H9 (cell line): ENCODE results near the gene PDIA4. TPM values are rescaled to one million over a fixed set of nuclear protein-coding genes. Genes with fewer than 3 reads are reported as not detected.

Source experiments
- DNase-seq: peaks from one replicate; pipeline ENCODE4 v3.0.0-alpha.2; 2017
- H2AFZ ChIP-seq: one replicate; pipeline ENCODE4 v1.6.1; 2013; ENCODE audit warnings: mild to moderate bottlenecking, low read length, control low read depth, moderate library complexity
- H2AK5ac ChIP-seq: 2 replicates; pipeline ENCODE4 v1.6.1; 2013; ENCODE audit warnings: low read length, control low read depth, mixed read lengths; ENCODE audit not compliant: insufficient read length
- H2BK120ac ChIP-seq: one replicate; pipeline ENCODE4 v1.6.1; 2013; ENCODE audit warnings: low read depth, mild to moderate bottlenecking, low read length, control low read depth, inconsistent platforms; ENCODE audit not compliant: poor library complexity, severe bottlenecking
- H2BK12ac ChIP-seq: 2 replicates; pipeline ENCODE4 v1.6.1; 2013; ENCODE audit warnings: low read length, control low read depth, mixed read lengths, low read depth; ENCODE audit not compliant: insufficient read length
- H2BK15ac ChIP-seq: 2 replicates; pipeline ENCODE4 v1.6.1; 2013; ENCODE audit warnings: low read depth, low read length, control low read depth
- H2BK20ac ChIP-seq: one replicate; pipeline ENCODE4 v1.6.1; 2013; ENCODE audit warnings: low read depth, mild to moderate bottlenecking, low read length, control low read depth, inconsistent platforms; ENCODE audit not compliant: poor library complexity, severe bottlenecking
- H2BK5ac ChIP-seq: 2 replicates; pipeline ENCODE4 v1.6.1; 2013; ENCODE audit warnings: low read length, control low read depth, mixed read lengths; ENCODE audit not compliant: insufficient read length
- H3K14ac ChIP-seq: 2 replicates; pipeline ENCODE4 v1.6.1; 2013; ENCODE audit warnings: low read length, control low read depth; ENCODE audit not compliant: insufficient read depth
- H3K18ac ChIP-seq: 2 replicates; pipeline ENCODE4 v1.6.1; 2013; ENCODE audit warnings: low read depth, mild to moderate bottlenecking, mixed read lengths, low read length, control low read depth; ENCODE audit not compliant: insufficient read length
- H3K23ac ChIP-seq: 2 replicates; pipeline ENCODE4 v1.6.1; 2013; ENCODE audit warnings: low read length, control low read depth, mixed read lengths, low read depth; ENCODE audit not compliant: insufficient read length
- H3K23me2 ChIP-seq: 2 replicates; pipeline ENCODE4 v1.6.1; 2013; ENCODE audit warnings: low read depth, mild to moderate bottlenecking, mixed read lengths, low read length, control low read depth; ENCODE audit not compliant: insufficient read length, poor library complexity, severe bottlenecking
- H3K27ac ChIP-seq: 2 replicates; pipeline ENCODE4 v1.5.1; 2013; ENCODE audit warnings: low read length, control low read depth, mixed read lengths, low read depth; ENCODE audit not compliant: insufficient read length
- H3K27me3 ChIP-seq: 2 replicates; pipeline ENCODE4 v1.6.1; 2013; ENCODE audit warnings: low read length, control low read depth, inconsistent platforms; ENCODE audit not compliant: insufficient read depth
- H3K4ac ChIP-seq: 2 replicates; pipeline ENCODE4 v1.6.1; 2013; ENCODE audit warnings: low read depth, mild to moderate bottlenecking, control low read depth, inconsistent platforms, low read length, moderate library complexity
- H3K4me1 ChIP-seq: 2 replicates; pipeline ENCODE4 v1.6.1; 2013; ENCODE audit warnings: low read length, control low read depth, inconsistent platforms; ENCODE audit not compliant: insufficient read depth
- H3K4me2 ChIP-seq: 2 replicates; pipeline ENCODE4 v1.6.1; 2013; ENCODE audit warnings: low read length, control low read depth, mixed read lengths; ENCODE audit not compliant: insufficient read length, insufficient read depth
- H3K56ac ChIP-seq: 2 replicates; pipeline ENCODE4 v1.6.1; 2013; ENCODE audit warnings: low read depth, mild to moderate bottlenecking, mixed read lengths, low read length, control low read depth; ENCODE audit not compliant: insufficient read length
- H3K79me1 ChIP-seq: 2 replicates; pipeline ENCODE4 v1.6.1; 2013; ENCODE audit warnings: low read depth, mild to moderate bottlenecking, moderate library complexity, low read length, control low read depth, inconsistent platforms; ENCODE audit not compliant: insufficient read depth, poor library complexity, severe bottlenecking
- H3K79me2 ChIP-seq: 2 replicates; pipeline ENCODE4 v1.6.1; 2013; ENCODE audit warnings: low read length, control low read depth, inconsistent platforms; ENCODE audit not compliant: insufficient read depth
- H3K9ac ChIP-seq: 2 replicates; pipeline ENCODE4 v1.6.1; 2013; ENCODE audit warnings: low read length, control low read depth, mixed read lengths; ENCODE audit not compliant: insufficient read length; ENCODE audit errors: extremely low read depth
- H3K9me3 ChIP-seq: one replicate; pipeline ENCODE4 v1.6.1; 2013; ENCODE audit warnings: low read depth, low read length, inconsistent platforms; ENCODE audit not compliant: control insufficient read depth
- H3T11ph ChIP-seq: one replicate; pipeline ENCODE4 v1.6.1; 2013; ENCODE audit warnings: mild to moderate bottlenecking, low read length, control low read depth, inconsistent platforms
- H4K20me1 ChIP-seq: one replicate; pipeline ENCODE4 v1.6.1; 2013; ENCODE audit not compliant: control insufficient read depth, insufficient read length, insufficient read depth
- H4K5ac ChIP-seq: 2 replicates; pipeline ENCODE4 v1.6.1; 2013; ENCODE audit warnings: low read depth, mild to moderate bottlenecking, mixed read lengths, low read length, control low read depth; ENCODE audit not compliant: insufficient read length
- H4K8ac ChIP-seq: replicated peaks from 2 replicates; pipeline ENCODE4 v1.6.1; 2013; ENCODE audit warnings: low read length, control low read depth, mixed read lengths, low read depth; ENCODE audit not compliant: insufficient read length
- H4K91ac ChIP-seq: 2 replicates; pipeline ENCODE4 v1.6.1; 2013; ENCODE audit warnings: low read depth, mild to moderate bottlenecking, moderate library complexity, mixed read lengths, low read length, control low read depth; ENCODE audit not compliant: insufficient read length
- H3K27ac Mint-ChIP-seq, 3 experiments: 2 replicates in 2 of 3; 3 replicates in 1 of 3; pipeline ENCODE4 v1.8.0; 2020 to 2021; ENCODE audit warnings: mixed read lengths in 3 of 3, mild to moderate bottlenecking in 1 of 3, moderate library complexity in 1 of 3
- H3K27me3 Mint-ChIP-seq: 2 replicates; pipeline ENCODE4 v1.8.0; 2021; ENCODE audit warnings: low read depth, mild to moderate bottlenecking, moderate library complexity, mixed read lengths
- H3K36me3 Mint-ChIP-seq, 3 experiments: 2 replicates in 2 of 3; 3 replicates in 1 of 3; pipeline ENCODE4 v1.8.0; 2020 to 2021; ENCODE audit warnings: low read depth in 3 of 3, mixed read lengths in 3 of 3; ENCODE audit not compliant: insufficient read depth in 1 of 3
- H3K4me1 Mint-ChIP-seq, 2 experiments: 2 replicates each; pipeline ENCODE4 v1.8.0; 2020; ENCODE audit warnings: mixed read lengths in 2 of 2
- H3K4me3 Mint-ChIP-seq, 2 experiments: 2 replicates in 1 of 2; 3 replicates in 1 of 2; pipeline ENCODE4 v1.8.0; 2020 to 2021; ENCODE audit warnings: mild to moderate bottlenecking in 2 of 2, mixed read lengths in 2 of 2, moderate library complexity in 1 of 2
- H3K9me3 Mint-ChIP-seq, 2 experiments: 2 replicates in 1 of 2; 3 replicates in 1 of 2; pipeline ENCODE4 v1.8.0; 2020; ENCODE audit warnings: mild to moderate bottlenecking in 2 of 2, mixed read lengths in 2 of 2, moderate library complexity in 1 of 2
- WGBS: extraction: QIAGEN DNeasy Blood & Tissue Kit; methylation state at CpG from one replicate; pipeline ENCODE4 v1.1.7; 2013; ENCODE audit warnings: missing lambda C conversion rate, low lambda C conversion rate, mixed read lengths; ENCODE audit not compliant: insufficient read length; ENCODE audit errors: extremely low coverage; 5-methylcytosine and 5-hydroxymethylcytosine counted together
- total RNA-seq: library from RNA; stranded (reverse); gene quantifications from 2 replicates; pipeline ENCODE4 v1.2.1, GENCODE V29; 2021
- TF ChIP-seq, protein P1 (sequence below): fragments of 200-600 bp; sonication (generic); conservative IDR thresholded peaks from 3 replicates; pipeline ENCODE4 v1.8.0; 2021; ENCODE audit warnings: antibody characterized with exemption, mild to moderate bottlenecking

PDIA4 gene
- total RNA-seq, 1 experiment from 2014 or later: 217 TPM

- Histone ChIP-seq H3K27me3 (no peaks in the 10 kb centered on the region), H3T11ph (no peak overlapping the region), H3K79me1 (no peaks in the 10 kb centered on the region), H2BK5ac (no peak overlapping the region), H2BK120ac (no peak overlapping the region), H2AK5ac (no peak overlapping the region), H2BK12ac (no peak overlapping the region), H3K23ac (no peak overlapping the region), H3K27ac (no peak overlapping the region), H3K9ac (no peak overlapping the region), H3K23me2 (no peaks in the 10 kb centered on the region), H3K14ac (no peak overlapping the region), H3K9me3 (no peaks in the 10 kb centered on the region), H4K8ac (no peak overlapping the region), H3K4me1 (peaks cover 2% of the 10 kb centered on the region; the same call in 1 of the 2 replicates), H4K91ac (no peak overlapping the region), H4K5ac (no peak overlapping the region), H4K20me1 (no peaks in the 10 kb centered on the region), H2BK20ac (no peak overlapping the region), H2BK15ac (no peak overlapping the region), H3K56ac (no peak overlapping the region), H3K4ac (no peak overlapping the region), H2AFZ (no peak overlapping the region), H3K79me2 (no peaks in the 10 kb centered on the region), H3K4me2 (no peak overlapping the region), H3K18ac (no peak overlapping the region)
- no peaks in the 10 kb centered on the region for H3K9me3 Mint-ChIP-seq
- H3K27ac Mint-ChIP-seq: peak overlapping the region in 1 of 3 experiments; percentile 7; a peak in 2 of 7 replicates
- TF ChIP-seq, protein P1, sequence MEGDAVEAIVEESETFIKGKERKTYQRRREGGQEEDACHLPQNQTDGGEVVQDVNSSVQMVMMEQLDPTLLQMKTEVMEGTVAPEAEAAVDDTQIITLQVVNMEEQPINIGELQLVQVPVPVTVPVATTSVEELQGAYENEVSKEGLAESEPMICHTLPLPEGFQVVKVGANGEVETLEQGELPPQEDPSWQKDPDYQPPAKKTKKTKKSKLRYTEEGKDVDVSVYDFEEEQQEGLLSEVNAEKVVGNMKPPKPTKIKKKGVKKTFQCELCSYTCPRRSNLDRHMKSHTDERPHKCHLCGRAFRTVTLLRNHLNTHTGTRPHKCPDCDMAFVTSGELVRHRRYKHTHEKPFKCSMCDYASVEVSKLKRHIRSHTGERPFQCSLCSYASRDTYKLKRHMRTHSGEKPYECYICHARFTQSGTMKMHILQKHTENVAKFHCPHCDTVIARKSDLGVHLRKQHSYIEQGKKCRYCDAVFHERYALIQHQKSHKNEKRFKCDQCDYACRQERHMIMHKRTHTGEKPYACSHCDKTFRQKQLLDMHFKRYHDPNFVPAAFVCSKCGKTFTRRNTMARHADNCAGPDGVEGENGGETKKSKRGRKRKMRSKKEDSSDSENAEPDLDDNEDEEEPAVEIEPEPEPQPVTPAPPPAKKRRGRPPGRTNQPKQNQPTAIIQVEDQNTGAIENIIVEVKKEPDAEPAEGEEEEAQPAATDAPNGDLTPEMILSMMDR: no peak
- no peak overlapping the region for H3K4me3 Mint-ChIP-seq
- no peaks in the 10 kb centered on the region for H3K36me3 Mint-ChIP-seq
- WGBS: no CpG with 5 or more reads among the region's 7 CpGs
- H3K27me3 Mint-ChIP-seq: no peaks in the 10 kb centered on the region
- H3K4me1 Mint-ChIP-seq: peaks cover 11 to 23% of the 10 kb centered on the region in 2 experiments
- no peak for DNase-seq
Observed at GRCh38 chr7:148972375-148972774, 55.9 kb downstream of the PDIA4 start.
